PFSK-1 (cell line): ENCODE results near the gene SCGB1C1.

Experiments
- FOXP2 ChIP-seq: optimal IDR thresholded peaks from 2 replicates; pipeline ENCODE3; 2011; ENCODE audit warnings: borderline replicate concordance, control low read depth, inconsistent platforms; ENCODE audit not compliant: insufficient read depth; ENCODE audit errors: extremely low read length, extremely low read depth
- POLR2AphosphoS5 ChIP-seq: IDR thresholded peaks from 2 replicates; pipeline ENCODE4 v1.6.1; 2012; ENCODE audit warnings: low read depth, mild to moderate bottlenecking, control low read depth, low read length, moderate library complexity
- SIN3A ChIP-seq: IDR thresholded peaks from 2 replicates; pipeline ENCODE4 v1.6.1; 2012; ENCODE audit warnings: mild to moderate bottlenecking, low read length, moderate library complexity, borderline replicate concordance; ENCODE audit not compliant: insufficient read depth
- TAF1 ChIP-seq: IDR thresholded peaks from 2 replicates; pipeline ENCODE4 v1.6.1; 2012; ENCODE audit warnings: low read length, control low read depth, borderline replicate concordance; ENCODE audit not compliant: insufficient read depth
- TF ChIP-seq, protein P1 (sequence below), 2 experiments: IDR thresholded peaks; 2 replicates each; pipeline versions ENCODE4 v1.6.1 to v1.8.0; 2011 to 2012; ENCODE audit warnings: low read depth in 2 of 2, low read length in 2 of 2, control low read depth in 1 of 2, inconsistent platforms in 1 of 2, mild to moderate bottlenecking in 1 of 2, moderate library complexity in 1 of 2; ENCODE audit not compliant: insufficient read depth in 1 of 2

DNA sequence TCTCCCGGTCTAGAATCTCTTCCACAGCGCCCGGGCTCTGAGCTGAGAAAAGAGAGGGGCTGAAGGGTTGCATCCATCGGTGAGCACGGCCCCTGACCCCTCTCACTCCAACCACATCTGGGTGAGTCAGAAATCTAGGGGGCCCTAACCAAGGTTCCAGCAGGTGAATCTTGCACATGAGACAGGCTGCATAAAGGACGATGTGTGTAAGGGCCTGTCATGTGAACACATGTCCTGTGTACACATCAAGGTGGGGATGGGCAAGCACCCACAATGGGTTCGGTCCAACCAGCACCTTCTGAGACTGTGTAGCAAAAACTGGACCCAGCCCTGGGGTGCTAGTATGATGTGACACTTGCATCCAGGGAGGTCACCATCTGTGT lies 13.1 kb downstream of the SCGB1C1 start:
- no peak for TF ChIP-seq TAF1
- TF ChIP-seq POLR2AphosphoS5 = no peak; the same call in 1 of the 2 replicates
- no peak for TF ChIP-seq SIN3A
- TF ChIP-seq, protein P1, sequence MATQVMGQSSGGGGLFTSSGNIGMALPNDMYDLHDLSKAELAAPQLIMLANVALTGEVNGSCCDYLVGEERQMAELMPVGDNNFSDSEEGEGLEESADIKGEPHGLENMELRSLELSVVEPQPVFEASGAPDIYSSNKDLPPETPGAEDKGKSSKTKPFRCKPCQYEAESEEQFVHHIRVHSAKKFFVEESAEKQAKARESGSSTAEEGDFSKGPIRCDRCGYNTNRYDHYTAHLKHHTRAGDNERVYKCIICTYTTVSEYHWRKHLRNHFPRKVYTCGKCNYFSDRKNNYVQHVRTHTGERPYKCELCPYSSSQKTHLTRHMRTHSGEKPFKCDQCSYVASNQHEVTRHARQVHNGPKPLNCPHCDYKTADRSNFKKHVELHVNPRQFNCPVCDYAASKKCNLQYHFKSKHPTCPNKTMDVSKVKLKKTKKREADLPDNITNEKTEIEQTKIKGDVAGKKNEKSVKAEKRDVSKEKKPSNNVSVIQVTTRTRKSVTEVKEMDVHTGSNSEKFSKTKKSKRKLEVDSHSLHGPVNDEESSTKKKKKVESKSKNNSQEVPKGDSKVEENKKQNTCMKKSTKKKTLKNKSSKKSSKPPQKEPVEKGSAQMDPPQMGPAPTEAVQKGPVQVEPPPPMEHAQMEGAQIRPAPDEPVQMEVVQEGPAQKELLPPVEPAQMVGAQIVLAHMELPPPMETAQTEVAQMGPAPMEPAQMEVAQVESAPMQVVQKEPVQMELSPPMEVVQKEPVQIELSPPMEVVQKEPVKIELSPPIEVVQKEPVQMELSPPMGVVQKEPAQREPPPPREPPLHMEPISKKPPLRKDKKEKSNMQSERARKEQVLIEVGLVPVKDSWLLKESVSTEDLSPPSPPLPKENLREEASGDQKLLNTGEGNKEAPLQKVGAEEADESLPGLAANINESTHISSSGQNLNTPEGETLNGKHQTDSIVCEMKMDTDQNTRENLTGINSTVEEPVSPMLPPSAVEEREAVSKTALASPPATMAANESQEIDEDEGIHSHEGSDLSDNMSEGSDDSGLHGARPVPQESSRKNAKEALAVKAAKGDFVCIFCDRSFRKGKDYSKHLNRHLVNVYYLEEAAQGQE (IDR thresholded peaks at IDR 0.05; ENCODE audit: insufficient read depth in 1 of 2, low read depth in 2 of 2, low read length in 2 of 2) = no peak
- TF ChIP-seq FOXP2 = no peak
